K562 (cell line): Measurements from ENCODE around the gene PPIL1. TPM values are rescaled to one million over a fixed set of nuclear protein-coding genes. Genes with fewer than 3 reads are reported as not detected.

Experiments
- ARHGAP35 ChIP-seq: fragments of 450-650 bp; IDR thresholded peaks from 2 replicates; pipeline ENCODE4 v1.6.1; 2018; ENCODE audit not compliant: partially characterized antibody
- CBX3 ChIP-seq, 2 experiments: IDR thresholded peaks; 1 replicate in 1 of 2; 2 replicates in 1 of 2; pipeline ENCODE4 v1.6.1; 2012; ENCODE audit warnings: inconsistent platforms in 2 of 2, low read length in 2 of 2, borderline replicate concordance in 1 of 2, control low read depth in 1 of 2
- CEBPG ChIP-seq, 3 experiments: fragments of 200-800 bp in 1 of 3; sonication (Bioruptor generic) in 1 of 3; sonication (generic) in 1 of 3; formaldehyde crosslinking in 1 of 3; IDR thresholded peaks in 2 of 3; conservative IDR thresholded peaks in 1 of 3; 2 replicates each; pipeline versions ENCODE4 v1.6.1 to v1.8.0; 2016 to 2022; ENCODE audit warnings: missing compliant biosample characterization in 2 of 3, missing genetic modification characterization in 2 of 3, mild to moderate bottlenecking in 1 of 3, missing genetic modification reagents in 1 of 3
- CUX1 ChIP-seq: fragments of 200-800 bp; sonication (Bioruptor generic); IDR thresholded peaks from 2 replicates; pipeline ENCODE4 v1.6.1; 2016; ENCODE audit warnings: missing genetic modification characterization, missing compliant biosample characterization
- EP300 ChIP-seq: IDR thresholded peaks from 2 replicates; pipeline ENCODE4 v1.6.1; 2012; ENCODE audit warnings: low read length, improper control_type of control experiment
- ILK ChIP-seq: fragments of 450-650 bp; IDR thresholded peaks from 2 replicates; pipeline ENCODE4 v1.6.1; 2016; ENCODE audit warnings: missing genetic modification characterization, low read depth, mild to moderate bottlenecking, missing compliant biosample characterization, moderate library complexity, borderline replicate concordance
- LARP7 ChIP-seq: fragments of 450-650 bp; IDR thresholded peaks from 2 replicates; pipeline ENCODE4 v1.6.1; 2016
- MIER1 ChIP-seq: fragments of 450-650 bp; IDR thresholded peaks from 2 replicates; pipeline ENCODE4 v1.6.1; 2016; ENCODE audit warnings: antibody characterized with exemption, mild to moderate bottlenecking, low read depth
- TCF3 ChIP-seq: sonication (generic); formaldehyde crosslinking; IDR thresholded peaks from 2 replicates; pipeline ENCODE4 v1.4.0; 2020; ENCODE audit warnings: mild to moderate bottlenecking, missing genetic modification reagents
- TEAD4 ChIP-seq, 2 experiments: sonication (generic) in 1 of 2; formaldehyde crosslinking in 1 of 2; IDR thresholded peaks; 2 replicates each; pipeline versions ENCODE4 v1.6.1 to v1.8.0; 2012 to 2022; ENCODE audit warnings: borderline replicate concordance in 1 of 2, inconsistent platforms in 1 of 2, low read length in 1 of 2, mild to moderate bottlenecking in 1 of 2, missing genetic modification reagents in 1 of 2
- TGIF2 ChIP-seq: sonication (generic); formaldehyde crosslinking; IDR thresholded peaks from 2 replicates; pipeline ENCODE4 v1.8.1; 2022; ENCODE audit warnings: mild to moderate bottlenecking, missing genetic modification reagents, moderate library complexity
- TRIM25 ChIP-seq: fragments of 450-650 bp; IDR thresholded peaks from 2 replicates; pipeline ENCODE4 v1.7.0; 2016; ENCODE audit warnings: borderline replicate concordance
- WHSC1 ChIP-seq: IDR thresholded peaks from one replicate; pipeline ENCODE4 v1.6.1; 2012; ENCODE audit warnings: low read length, control low read depth, inconsistent platforms
- ZNF668 ChIP-seq: fragments of 250-450 bp; sonication (Bioruptor Pico); IDR thresholded peaks from 2 replicates; pipeline ENCODE4 v1.8.0; 2022; ENCODE audit warnings: mild to moderate bottlenecking, inconsistent platforms
- polyA plus RNA-seq, 8 experiments: library from polyadenylated mRNA; depleted of rRNA in 4 of 8; stranded (reverse) in 5 of 8; unstranded in 3 of 8; fragments of >200 nt; fragmentation: Nextera tagmentation in 2 of 8; fragmentation: Illumina TruSeq in 1 of 8; extraction: Ambion mirVana in 2 of 8; extraction: Trizol in 1 of 8; gene quantifications; 2 replicates each; pipeline versions ENCODE4 v1.2.1 to v1.2.3, GENCODE V29; 2011 to 2014; ENCODE audit warnings: inconsistent platforms in 1 of 8, missing spikeins in 1 of 8
- total RNA-seq, 7 experiments: library from RNA; depleted of rRNA in 6 of 7; stranded (reverse); fragments of >200 nt in 6 of 7; fragmentation: Illumina TruSeq in 2 of 7; extraction: Trizol in 2 of 7; gene quantifications; 2 replicates each; pipeline versions ENCODE4 v1.2.1 to v1.2.3, GENCODE V29; 2011 to 2021; ENCODE audit warnings: low replicate concordance in 1 of 7
- TF ChIP-seq, protein P1 (sequence below), 2 experiments: fragments of 200-800 bp in 1 of 2; sonication (Bioruptor generic) in 1 of 2; sonication (generic) in 1 of 2; formaldehyde crosslinking in 1 of 2; IDR thresholded peaks in 1 of 2; conservative IDR thresholded peaks in 1 of 2; 2 replicates each; pipeline versions ENCODE4 v1.5.0 to v1.6.1; 2016 to 2020; ENCODE audit warnings: missing compliant biosample characterization in 1 of 2, missing genetic modification characterization in 1 of 2, missing genetic modification reagents in 1 of 2
- TF ChIP-seq, protein P2 (sequence below): sonication (generic); formaldehyde crosslinking; IDR thresholded peaks from 2 replicates; pipeline ENCODE4 v1.9.0; 2022; ENCODE audit warnings: mild to moderate bottlenecking, missing genetic modification reagents

The PPIL1 gene
- total and polyA plus RNA-seq, 9 of the 15 experiments (the other 6 are each of a cell fraction or from before 2014, with no cell fraction given), result 65.8 to 205 (median 130) TPM

GRCh38 chr6:36888654-36889481 is 14.3 kb upstream of the PPIL1 start (continued):
- peak; percentile 69; the same call in 1 of the 2 replicates for TF ChIP-seq CUX1 (CRISPR knock-in tag)
- no peak for TF ChIP-seq CBX3 (IDR thresholded peaks at IDR 0.05; ENCODE audit: borderline replicate concordance in 1 of 2, low read length in 2 of 2)
- TF ChIP-seq, protein P1, sequence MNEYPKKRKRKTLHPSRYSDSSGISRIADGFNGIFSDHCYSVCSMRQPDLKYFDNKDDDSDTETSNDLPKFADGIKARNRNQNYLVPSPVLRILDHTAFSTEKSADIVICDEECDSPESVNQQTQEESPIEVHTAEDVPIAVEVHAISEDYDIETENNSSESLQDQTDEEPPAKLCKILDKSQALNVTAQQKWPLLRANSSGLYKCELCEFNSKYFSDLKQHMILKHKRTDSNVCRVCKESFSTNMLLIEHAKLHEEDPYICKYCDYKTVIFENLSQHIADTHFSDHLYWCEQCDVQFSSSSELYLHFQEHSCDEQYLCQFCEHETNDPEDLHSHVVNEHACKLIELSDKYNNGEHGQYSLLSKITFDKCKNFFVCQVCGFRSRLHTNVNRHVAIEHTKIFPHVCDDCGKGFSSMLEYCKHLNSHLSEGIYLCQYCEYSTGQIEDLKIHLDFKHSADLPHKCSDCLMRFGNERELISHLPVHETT (CRISPR knock-in tag; conservative IDR thresholded peaks at IDR 0.05 in 1 of 2, IDR thresholded peaks at IDR 0.05 in 1 of 2), result peak in 1 of 2 experiments; percentile 55; a peak in 1 of 4 replicates
- no peak for TF ChIP-seq TGIF2 (CRISPR knock-in tag)
- TF ChIP-seq WHSC1, result no peak
- TF ChIP-seq EP300, result peak; percentile 97
- TF ChIP-seq TCF3 (CRISPR knock-in tag), result peak; percentile 92
- no peak; the same call in 1 of the 2 replicates for TF ChIP-seq TRIM25
- no peak for TF ChIP-seq CEBPG (CRISPR knock-in tag; IDR thresholded peaks at IDR 0.05)
- TF ChIP-seq CEBPG (tag; conservative IDR thresholded peaks at IDR 0.05 in 1 of 2, IDR thresholded peaks at IDR 0.05 in 1 of 2), result no peak
- TF ChIP-seq, protein P2, sequence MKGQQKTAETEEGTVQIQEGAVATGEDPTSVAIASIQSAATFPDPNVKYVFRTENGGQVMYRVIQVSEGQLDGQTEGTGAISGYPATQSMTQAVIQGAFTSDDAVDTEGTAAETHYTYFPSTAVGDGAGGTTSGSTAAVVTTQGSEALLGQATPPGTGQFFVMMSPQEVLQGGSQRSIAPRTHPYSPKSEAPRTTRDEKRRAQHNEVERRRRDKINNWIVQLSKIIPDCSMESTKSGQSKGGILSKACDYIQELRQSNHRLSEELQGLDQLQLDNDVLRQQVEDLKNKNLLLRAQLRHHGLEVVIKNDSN (CRISPR knock-in tag), result no peak
- TF ChIP-seq ILK (tag), result no peak
- TF ChIP-seq LARP7, result no peak; the same call in 1 of the 2 replicates
- TF ChIP-seq ARHGAP35, result peak; percentile 70
- peak; percentile 88 for TF ChIP-seq TEAD4 (IDR thresholded peaks at IDR 0.05; ENCODE audit: low read length)
- TF ChIP-seq TEAD4 (CRISPR knock-in tag; IDR thresholded peaks at IDR 0.05; ENCODE audit: borderline replicate concordance), result no peak
- TF ChIP-seq ZNF668, result peak; percentile 44; the same call in 1 of the 2 replicates
- TF ChIP-seq MIER1, result peak; percentile 45; the same call in 1 of the 2 replicates
